HG02588 (cell line): ENCODE measurements around the gene MPIG6B.

Source experiments
- ATAC-seq: cut with Tn5 transposase; IDR thresholded peaks from one replicate; pipeline ENCODE4 v1.9.1; 2021; ENCODE audit warnings: mild to moderate bottlenecking, moderate library complexity; ENCODE audit not compliant: unreplicated experiment

MPIG6B gene, protein sequence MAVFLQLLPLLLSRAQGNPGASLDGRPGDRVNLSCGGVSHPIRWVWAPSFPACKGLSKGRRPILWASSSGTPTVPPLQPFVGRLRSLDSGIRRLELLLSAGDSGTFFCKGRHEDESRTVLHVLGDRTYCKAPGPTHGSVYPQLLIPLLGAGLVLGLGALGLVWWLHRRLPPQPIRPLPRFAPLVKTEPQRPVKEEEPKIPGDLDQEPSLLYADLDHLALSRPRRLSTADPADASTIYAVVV

DNA sequence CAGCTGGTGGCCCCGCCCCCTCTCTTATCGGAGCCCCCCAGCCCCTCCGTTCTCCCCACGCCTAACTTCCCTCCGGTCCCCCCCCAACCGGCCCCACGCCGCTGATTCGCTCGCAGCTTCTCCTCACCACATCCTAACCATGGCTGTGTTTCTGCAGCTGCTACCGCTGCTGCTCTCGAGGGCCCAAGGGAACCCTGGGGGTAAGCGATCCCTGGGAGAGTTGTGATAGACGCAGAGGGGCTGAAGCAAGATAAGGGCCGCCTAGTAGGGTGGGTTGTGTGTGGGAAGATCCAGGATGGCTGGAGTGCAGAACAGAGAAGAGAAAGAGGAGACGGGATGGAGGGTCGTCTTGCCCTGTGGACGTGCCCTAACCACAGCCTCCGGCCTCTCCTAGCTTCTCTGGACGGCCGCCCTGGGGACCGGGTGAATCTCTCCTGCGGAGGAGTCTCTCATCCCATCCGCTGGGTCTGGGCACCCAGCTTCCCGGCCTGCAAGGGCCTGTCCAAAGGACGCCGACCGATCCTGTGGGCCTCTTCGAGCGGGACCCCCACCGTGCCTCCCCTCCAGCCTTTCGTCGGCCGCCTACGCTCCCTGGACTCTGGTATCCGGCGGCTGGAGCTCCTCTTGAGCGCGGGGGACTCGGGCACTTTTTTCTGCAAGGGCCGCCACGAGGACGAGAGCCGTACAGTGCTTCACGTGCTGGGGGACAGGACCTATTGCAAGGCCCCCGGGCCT, at the start of gene MPIG6B:
Gene MPIG6B, plus strand, starts transcription at position 129 of the 735 bp plus-strand sequence. Its CDS starts 11 bp downstream, at position 140.
- ATAC-seq, result no peak

DNA sequence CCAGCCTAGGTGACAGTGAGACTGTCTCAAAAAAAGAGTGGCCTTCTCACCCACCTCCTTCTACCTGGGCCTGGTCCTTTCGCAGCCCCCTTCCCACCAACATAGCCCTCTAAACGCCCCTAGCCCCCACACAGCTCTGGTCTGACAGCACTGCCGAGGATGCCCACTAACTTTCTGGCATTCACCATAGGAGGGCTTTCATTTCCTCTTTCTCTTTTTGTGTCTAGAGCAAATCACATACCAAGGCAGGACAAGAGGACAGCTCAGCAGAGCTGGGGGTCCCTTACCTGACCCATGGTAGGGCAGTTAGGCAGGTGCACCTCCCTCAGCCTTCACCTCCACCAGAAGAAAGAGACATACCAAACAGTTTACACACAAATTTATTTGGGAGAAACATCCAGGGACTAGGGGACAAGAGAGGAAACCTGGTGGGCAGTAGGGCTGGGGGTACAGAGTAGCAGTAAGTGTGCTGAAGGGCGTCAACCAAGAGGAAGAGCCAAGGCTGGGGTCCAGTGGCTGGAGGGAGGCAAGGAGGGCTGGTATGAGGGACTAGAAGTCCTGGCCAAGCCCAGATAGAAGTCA, 46.8 kb upstream of the MPIG6B start:
- no peak for ATAC-seq

DNA sequence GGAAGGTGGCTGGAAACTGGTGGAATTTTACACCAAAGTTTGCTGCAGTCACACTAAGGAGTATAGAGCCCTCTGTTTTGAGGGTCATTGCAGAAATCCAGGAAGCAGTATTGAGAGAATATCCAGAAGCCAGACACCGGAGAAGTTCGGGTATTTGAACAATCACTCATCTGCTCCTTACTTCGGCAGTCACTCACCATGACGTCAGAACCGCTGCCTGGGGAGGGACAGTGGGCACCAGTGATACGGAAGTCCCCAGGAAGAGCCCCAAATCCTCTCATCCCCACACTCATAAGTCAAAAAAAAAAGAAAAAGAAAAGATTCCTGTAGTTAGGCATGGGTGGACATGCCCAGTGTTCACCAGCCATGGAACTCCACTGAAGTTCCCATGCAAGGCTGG, 46.3 kb upstream of the MPIG6B start:
- ATAC-seq, result no peak

DNA sequence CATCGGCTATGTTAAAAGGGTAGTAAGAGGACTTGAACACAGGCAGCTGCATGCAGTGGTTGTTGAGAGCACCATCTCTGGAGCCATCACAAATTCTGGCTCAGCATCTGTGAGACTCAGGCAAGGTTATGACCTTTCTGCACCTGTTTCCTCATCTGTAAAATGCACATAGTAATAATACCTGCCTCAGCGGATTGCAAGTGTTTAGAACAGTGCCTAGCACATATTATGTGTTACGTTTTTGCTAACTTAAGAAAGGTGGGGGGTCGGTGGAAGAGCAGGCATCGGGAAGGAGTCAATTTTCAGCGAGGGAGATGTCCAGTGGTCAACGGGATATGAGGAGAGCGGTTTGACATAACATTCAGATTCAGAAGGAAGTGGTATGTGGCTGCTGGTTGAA, 45.2 kb upstream of the MPIG6B start:
- no peak for ATAC-seq

DNA sequence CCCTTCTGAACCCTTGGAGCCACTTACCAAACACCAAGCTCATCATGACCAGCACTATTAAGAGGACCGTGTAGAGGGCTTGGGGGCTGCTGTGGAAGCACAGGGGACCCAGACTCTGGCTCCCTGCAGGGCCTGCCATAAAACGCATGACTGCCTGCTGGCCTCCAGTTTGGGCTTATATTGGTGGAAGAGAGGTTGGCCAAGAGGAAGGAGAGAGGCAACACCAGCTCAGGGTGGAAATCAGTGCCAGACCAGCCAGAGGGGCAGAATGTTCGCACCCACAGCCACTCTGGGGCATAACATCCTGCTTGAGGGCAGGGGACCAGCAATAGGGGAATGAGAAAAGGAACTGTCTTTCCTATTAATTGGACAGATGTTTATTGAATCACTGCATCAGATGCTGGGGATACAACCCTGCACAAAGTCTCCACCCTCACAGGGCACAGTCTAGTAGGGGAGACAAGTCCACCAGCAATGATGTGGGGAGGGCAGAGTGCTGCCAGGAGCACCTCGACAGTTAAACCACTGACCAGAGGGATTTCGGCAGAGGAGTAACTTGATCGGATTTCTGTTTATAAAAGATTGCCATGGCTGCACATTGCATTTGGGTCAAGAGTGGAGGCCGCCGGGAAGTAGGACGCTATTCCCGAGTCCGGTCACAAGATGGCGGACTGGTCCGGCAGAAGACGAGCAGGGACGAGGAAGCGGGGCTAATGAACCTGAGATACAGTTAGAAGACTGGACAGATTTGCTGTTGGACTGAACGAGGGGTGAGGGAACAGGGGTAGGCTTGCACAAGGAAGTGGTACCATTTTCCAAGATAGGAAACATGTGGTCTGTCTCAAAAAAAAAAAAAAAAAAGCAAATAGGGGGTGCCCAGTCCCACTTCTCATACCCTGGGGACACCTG, 42.7 kb upstream of the MPIG6B start, which contains the start of gene LY6G5C:
Gene LY6G5C, minus strand, starts transcription at position 842 of the 909 bp plus-strand sequence. Its CDS starts 694 bp downstream, at position 148.
- ATAC-seq, result no peak

DNA sequence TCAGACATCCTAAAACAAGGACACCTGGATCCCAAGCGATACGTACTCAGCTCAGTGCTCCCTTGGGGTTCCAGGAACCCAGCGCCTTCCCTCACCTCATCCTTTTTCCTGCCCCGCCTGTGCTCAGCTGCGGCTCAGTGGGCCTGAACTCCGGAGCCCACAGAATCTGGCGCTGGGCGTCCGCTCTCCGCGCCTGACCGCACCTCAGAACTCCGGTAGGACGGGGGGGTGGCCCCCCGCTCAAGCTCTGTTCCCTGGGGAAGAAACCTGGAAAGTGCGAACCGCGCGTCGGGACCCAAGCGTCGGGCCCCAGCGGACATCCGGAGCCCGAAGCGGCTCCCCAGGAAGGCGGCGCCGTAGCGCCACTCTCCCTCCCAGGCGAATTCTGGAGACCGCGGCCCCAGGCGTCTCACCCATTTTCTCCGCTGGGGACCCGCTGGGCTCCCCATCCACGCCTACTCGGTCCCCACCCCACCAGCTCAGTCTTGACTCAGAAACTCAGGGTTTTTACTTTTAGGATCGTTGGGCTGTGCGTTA, 42.0 kb upstream of the MPIG6B start:
- no peak for ATAC-seq

DNA sequence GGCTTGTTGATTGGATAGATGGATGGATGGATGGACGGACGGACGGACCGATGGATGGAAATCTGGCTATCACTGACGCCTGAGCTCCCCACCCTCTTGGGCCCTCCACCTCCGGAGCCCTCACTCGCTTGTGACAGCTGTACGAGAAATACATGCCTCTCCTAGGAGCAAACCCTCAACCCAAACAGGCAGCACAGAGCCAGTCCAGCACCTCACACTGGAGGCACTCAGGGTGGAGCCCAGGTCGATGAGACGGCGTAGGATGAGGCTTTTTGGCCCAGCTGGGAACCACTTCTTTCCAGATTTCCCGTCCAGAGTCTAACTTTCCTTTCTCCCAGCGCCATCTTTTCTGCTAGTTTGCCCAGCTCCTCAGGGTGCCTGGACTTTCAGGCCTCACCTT, 39.6 kb upstream of the MPIG6B start:
- no peak for ATAC-seq

DNA sequence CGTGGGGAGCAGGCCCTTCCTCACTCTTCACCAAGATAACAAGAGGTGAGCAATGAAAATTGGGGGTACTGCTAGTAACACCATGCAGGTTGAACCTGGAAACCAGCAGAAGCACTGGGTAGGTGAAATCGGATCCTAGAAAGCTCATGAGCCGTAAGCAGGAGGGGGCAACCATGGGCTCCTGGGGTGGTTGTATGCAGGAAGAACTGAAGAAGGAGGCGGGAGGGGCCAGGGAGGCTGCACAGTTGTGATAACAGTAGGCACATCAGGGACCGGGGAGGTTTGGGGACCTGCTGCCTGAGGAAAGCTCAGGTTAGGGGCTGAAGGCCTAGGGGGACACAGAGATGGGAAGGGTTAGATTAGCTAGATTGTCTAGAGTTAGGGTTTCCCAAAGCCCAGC, 36.7 kb upstream of the MPIG6B start:
- no peak for ATAC-seq

DNA sequence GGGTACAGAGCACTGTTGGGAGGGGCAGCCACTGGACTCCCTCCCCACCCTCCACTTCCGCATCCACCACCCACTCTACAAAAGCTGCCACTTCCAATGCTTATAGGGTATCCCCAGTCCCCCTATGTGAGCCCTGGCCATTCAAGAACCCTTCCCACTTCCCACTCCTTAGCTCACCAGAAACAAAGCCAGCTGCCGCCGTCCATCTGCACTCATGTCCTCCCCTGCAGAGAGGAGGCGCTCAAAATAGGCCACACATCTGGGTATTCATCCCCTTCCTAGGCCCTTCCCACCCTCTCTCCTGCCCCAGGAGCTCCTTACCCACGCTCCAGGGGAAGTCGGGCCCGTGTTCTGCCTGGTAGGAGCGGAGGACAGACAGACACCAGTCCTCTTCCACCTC, 35.9 kb upstream of the MPIG6B start:
- no peak for ATAC-seq

DNA sequence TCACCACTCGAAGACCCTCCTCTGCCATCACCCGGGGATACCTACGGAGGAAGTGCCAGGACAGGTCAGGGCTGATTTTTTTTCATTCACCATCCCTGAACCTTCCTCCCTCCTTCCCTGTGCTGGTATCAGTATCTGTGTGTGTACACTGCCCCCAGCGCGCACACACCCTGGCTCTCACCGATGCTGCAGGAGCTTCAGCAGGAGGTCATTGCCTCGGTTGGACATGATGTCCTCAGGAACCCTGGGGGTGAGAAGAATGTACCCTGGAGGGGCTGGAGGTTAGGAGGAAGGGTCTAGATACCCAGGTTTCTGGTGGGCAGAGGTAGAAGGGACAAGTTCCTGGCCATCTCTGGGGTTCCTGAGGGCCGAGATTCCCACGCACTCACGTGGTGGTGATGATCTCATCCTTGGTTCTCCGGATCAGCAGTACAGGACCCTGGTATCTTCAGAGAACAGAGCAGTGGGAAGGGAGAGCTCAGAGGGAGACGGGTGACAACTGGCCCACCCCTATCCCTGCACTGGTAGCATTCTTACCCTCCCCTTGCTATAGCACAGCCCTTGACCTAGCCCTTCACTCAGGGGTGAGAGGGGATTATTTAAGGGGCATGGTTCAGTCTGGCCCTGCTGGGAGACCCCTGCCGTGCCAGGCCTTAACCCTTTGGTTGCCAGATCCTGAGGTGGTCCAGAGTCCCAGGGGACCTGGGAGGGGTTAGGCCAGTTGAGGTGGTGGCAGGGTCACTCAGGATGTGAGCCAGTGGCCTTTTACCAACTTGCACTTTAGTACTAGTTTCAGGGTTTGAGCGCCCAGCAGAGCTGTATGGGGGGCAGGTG, 35.1 kb upstream of the MPIG6B start:
- no peak for ATAC-seq

DNA sequence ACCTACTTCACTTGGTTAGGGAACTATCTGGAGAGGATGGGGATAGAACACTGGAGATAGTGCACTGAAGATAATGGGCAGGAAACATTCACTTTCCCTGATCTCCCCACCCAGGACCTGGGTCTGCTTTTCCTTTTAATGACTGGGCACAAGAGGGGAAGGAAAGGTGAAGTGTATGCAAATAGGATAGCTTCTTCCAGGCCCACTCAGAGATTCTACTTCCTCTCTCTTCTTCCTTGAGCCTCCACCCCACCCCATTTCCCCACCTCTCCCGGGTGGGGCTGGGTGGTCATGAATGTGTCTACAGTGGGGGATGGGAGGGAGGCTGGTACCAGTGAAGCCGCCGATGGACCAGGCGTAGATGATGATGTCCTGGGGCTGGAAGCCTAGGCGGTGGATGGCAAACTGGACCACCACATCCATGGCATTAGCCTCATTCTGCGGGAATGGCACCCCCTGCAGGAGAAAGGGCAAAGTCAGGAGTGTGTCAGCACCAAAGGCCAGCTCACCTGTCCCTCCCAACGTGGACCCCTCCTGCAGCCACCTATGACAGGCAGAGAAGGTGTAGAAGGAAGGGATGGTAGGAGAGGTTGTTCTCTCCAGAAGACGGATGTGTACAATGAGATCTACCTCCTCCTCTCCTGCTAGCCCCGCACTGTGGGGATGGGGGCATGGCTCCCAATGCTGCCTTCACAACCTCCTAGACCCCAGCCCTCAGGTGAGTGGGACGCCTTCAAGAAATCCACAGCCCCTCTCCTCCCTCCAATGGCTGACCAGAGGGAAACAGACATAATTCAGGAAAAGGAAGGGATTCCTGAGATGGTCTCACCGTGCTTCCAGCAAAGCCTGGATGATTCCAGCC, 33.7 kb upstream of the MPIG6B start:
- ATAC-seq, result no peak

DNA sequence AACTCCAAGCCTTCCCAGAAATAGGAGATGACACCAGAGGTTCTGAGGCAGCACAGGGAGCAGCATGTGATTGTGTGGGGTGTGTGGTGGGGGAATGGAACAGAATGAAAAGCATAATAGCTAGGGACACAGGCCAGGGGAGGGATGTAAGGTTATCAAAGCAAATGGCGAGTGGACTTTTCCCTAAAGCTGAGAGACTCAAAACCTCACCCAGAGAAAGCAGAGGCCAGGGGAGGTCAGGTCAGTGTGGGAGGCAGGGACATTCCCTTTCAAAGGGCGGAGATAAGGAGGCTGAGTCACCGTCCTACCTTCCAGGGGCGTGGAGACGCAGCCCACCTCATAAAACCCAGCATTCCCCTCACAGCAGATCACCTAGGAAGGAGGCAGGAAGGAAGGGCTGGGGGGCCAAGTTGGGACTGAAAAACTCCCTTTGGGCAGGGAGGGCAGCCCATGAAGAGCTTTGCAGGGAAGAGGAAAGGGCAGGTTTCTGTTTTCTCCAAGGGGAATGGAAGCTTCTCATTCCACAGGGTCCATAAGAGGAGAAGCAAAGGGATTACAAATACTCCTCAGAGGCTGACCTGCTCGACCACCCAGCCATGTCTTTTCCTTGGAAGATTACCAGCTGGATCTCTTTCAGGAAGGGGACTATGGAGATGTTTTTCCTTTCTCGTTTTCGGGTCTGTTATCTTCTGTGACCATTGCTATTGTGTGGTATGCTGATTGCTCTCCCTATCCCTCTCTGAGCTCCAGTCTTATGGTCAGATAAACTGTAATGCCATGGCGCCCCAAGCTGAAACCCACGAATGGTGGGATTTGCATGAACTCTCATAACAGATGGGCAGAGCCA, 32.7 kb upstream of the MPIG6B start:
- ATAC-seq, result no peak

DNA sequence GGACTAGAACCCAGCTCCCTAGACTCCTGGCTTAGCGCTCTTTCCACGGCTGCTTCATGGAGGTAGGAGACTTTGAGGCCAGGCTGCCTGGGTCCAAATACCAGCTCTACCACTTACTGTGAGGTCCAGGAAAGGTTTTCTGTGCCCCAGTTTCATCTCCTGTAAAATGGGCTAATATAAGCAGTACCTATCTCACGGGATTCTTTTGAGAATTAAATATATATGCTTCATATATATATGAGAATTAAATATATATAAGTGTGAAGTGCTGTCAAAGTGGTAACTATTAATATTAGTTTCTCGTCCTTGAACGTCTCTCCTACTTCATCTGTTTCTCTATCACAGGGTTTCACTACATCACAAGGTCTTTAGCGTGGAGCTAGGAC, 32.1 kb upstream of the MPIG6B start:
- no peak for ATAC-seq

DNA sequence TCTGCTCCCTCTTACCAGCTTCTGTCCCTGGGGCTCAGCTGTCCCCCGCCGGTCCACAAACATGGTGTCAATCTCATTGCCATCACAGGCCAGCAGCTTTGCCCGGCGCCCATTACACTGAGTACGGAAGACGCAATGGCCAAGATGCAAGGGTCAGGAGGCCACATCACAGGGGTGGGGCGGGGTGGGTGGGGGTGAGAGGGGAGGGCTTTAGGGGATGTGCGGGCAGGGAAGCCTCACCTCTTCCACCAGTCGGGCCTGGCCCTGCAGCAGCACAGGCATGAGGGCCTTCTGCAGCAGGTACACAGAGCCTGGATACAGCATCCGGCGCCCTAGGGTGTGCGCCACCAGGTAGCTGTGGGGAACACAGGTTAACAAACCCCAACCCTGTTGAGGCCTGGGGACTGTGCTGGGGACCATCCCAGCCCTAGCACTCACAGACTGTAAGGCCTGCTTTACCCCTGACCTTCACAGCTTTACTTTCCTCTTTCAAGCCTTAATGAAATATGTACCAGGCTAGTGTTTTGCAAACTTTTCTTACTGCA, 31.5 kb upstream of the MPIG6B start:
- no peak for ATAC-seq

DNA sequence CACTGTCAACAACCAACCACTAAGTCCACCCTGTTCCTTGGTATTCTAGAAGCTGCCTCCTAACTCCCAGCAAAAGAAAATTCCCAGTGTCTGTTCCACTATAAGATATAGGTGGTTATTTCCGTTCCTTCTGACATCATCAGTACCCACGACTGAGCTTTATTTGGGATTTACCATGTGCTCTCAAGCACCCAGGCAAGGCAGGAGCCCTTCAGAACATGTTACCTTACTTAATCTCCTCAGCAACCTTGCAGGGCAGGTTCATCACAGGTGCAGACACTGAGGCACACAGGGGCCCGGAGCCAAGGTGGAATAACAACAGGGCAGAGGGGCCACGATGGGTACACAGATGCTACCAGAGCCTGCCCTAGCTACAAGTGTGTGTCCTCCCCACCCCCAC, 30.8 kb upstream of the MPIG6B start:
- no peak for ATAC-seq

DNA sequence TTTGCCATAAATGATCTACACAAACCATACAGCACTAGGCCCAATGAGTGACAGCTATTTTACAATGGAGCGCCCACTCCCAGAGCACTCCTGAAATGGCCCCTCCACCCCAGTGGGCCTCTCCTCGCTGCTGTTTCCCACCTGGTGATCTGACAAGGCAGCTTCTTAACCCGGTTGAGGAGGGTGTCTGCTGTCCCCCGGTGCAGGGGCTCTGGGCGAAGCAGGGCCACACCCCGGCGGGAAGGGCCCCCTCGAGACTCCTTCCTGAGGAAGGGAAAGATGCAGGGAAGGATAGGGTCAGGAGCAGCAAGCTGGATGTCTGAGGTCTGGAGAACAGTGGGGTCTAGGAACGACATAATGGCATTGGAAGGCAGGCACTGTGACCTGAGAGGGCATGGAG, 30.3 kb upstream of the MPIG6B start:
- no peak for ATAC-seq

DNA sequence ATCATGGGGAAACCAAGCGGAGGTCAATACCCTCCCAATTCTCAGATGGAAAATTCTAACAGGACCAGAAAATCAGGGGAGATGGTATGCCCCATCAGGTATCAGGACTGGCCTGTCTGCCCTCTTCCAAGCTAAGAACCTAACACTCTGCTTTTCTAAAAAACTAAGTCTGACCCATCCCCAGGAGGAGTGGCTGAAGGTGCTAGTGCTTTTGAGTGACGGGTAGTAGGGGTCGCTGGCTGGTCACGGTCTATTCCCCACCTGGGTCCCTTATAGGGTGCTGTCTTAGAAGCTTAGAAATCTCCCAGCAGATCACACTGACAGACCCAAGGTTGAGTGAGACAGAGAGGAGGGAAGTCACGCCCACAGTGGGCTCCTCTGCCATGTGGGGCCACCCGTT, 29.6 kb upstream of the MPIG6B start:
- no peak for ATAC-seq

DNA sequence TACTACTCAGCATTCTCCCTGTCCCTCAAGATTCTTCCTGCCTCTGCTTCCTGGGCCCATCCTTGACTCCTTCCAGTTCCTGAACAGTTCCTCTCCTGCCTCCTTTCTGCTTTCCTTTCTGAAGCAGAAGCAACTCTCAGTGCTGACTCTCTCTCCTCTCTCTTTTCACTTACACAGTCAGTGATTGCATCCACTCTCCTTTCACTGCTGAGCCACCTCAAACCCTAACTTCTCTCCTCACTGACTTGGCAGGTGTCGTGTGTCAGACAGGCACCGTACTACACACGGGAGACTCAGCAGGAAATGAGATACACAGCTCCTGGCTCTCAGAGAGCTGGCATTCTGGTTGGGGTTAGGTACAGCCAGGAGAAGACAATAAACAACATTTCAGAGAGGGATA, 25.6 kb upstream of the MPIG6B start:
- no peak for ATAC-seq
